K562 (cell line): ENCODE data around the gene GSTM1. TPM values are rescaled to one million over a fixed set of nuclear protein-coding genes. Genes with fewer than 3 reads are reported as not detected.

Experiments
- ASH1L ChIP-seq: fragments of 450-650 bp; IDR thresholded peaks from 2 replicates; pipeline ENCODE4 v1.6.1; 2018; ENCODE audit warnings: borderline replicate concordance, mild to moderate bottlenecking, low read depth; ENCODE audit not compliant: partially characterized antibody
- DPF2 ChIP-seq: fragments of 450-650 bp; IDR thresholded peaks from 2 replicates; pipeline ENCODE4 v1.6.1; 2016
- E2F5 ChIP-seq: sonication (generic); formaldehyde crosslinking; IDR thresholded peaks from 2 replicates; pipeline ENCODE4 v1.8.0; 2022; ENCODE audit warnings: mild to moderate bottlenecking, missing genetic modification reagents
- EGR1 ChIP-seq: fragments of 450-650 bp; conservative IDR thresholded peaks from 2 replicates; pipeline ENCODE4 v1.6.1; 2017; ENCODE audit warnings: mild to moderate bottlenecking
- MTF1 ChIP-seq: fragments of 250-450 bp; sonication (Bioruptor Pico); IDR thresholded peaks from 2 replicates; pipeline ENCODE4 v1.9.0; 2021; ENCODE audit warnings: moderate library complexity, mild to moderate bottlenecking, inconsistent platforms, borderline replicate concordance
- NCOA4 ChIP-seq: fragments of 450-650 bp; IDR thresholded peaks from 2 replicates; pipeline ENCODE4 v1.6.1; 2018; ENCODE audit warnings: mild to moderate bottlenecking; ENCODE audit not compliant: partially characterized antibody
- SIN3A ChIP-seq, 2 experiments: fragments of 150-350 bp in 1 of 2; IDR thresholded peaks; 2 replicates each; pipeline ENCODE4 v1.6.1; 2011 to 2016; ENCODE audit warnings: borderline replicate concordance in 2 of 2, low read depth in 2 of 2, low read length in 2 of 2, mild to moderate bottlenecking in 2 of 2, moderate library complexity in 2 of 2; ENCODE audit not compliant: control insufficient read depth in 1 of 2
- SMAD1 ChIP-seq: fragments of 150-350 bp; IDR thresholded peaks from 2 replicates; pipeline ENCODE4 v1.6.1; 2014; ENCODE audit warnings: low read length, low read depth; ENCODE audit not compliant: partially characterized antibody
- TEAD2 ChIP-seq: fragments of 450-650 bp; IDR thresholded peaks from 2 replicates; pipeline ENCODE4 v1.6.1; 2016; ENCODE audit warnings: missing genetic modification characterization, control low read depth, missing compliant biosample characterization
- YBX1 ChIP-seq: fragments of 450-650 bp; IDR thresholded peaks from 2 replicates; pipeline ENCODE4 v1.7.1; 2016; ENCODE audit warnings: mild to moderate bottlenecking
- ZNF224 ChIP-seq: sonication (generic); formaldehyde crosslinking; IDR thresholded peaks from 2 replicates; pipeline ENCODE4 v1.8.0; 2022; ENCODE audit warnings: mild to moderate bottlenecking, missing genetic modification reagents
- ZNF347 ChIP-seq: fragments of 450-650 bp; formaldehyde crosslinking; IDR thresholded peaks from 2 replicates; pipeline ENCODE4 v1.4.0; 2020; ENCODE audit warnings: low read depth, mild to moderate bottlenecking, moderate library complexity
- ZNF785 ChIP-seq: fragments of 250-450 bp; sonication (Bioruptor Pico); IDR thresholded peaks from 2 replicates; pipeline ENCODE4 v1.4.0; 2020; ENCODE audit warnings: mild to moderate bottlenecking
- ZZZ3 ChIP-seq: fragments of 450-650 bp; IDR thresholded peaks from 2 replicates; pipeline ENCODE4 v1.6.1; 2016; ENCODE audit warnings: antibody characterized with exemption, mild to moderate bottlenecking, moderate library complexity
- polyA plus RNA-seq, 8 experiments: library from polyadenylated mRNA; depleted of rRNA in 4 of 8; stranded (reverse) in 5 of 8; unstranded in 3 of 8; fragments of >200 nt; fragmentation: Nextera tagmentation in 2 of 8; fragmentation: Illumina TruSeq in 1 of 8; extraction: Ambion mirVana in 2 of 8; extraction: Trizol in 1 of 8; gene quantifications; 2 replicates each; pipeline versions ENCODE4 v1.2.1 to v1.2.3, GENCODE V29; 2011 to 2014; ENCODE audit warnings: inconsistent platforms in 1 of 8, missing spikeins in 1 of 8
- total RNA-seq, 7 experiments: library from RNA; depleted of rRNA in 6 of 7; stranded (reverse); fragments of >200 nt in 6 of 7; fragmentation: Illumina TruSeq in 2 of 7; extraction: Trizol in 2 of 7; gene quantifications; 2 replicates each; pipeline versions ENCODE4 v1.2.1 to v1.2.3, GENCODE V29; 2011 to 2021; ENCODE audit warnings: low replicate concordance in 1 of 7
- TF ChIP-seq, protein P1 (sequence below): fragments of 450-650 bp; IDR thresholded peaks from 2 replicates; pipeline ENCODE4 v1.6.1; 2016; ENCODE audit warnings: mild to moderate bottlenecking, moderate library complexity
- TF ChIP-seq, protein P2 (sequence below): fragments of 450-650 bp; formaldehyde crosslinking; conservative IDR thresholded peaks from 2 replicates; pipeline ENCODE4 v1.4.0; 2022; ENCODE audit warnings: mild to moderate bottlenecking, missing genetic modification characterization

The GSTM1 gene
- total and polyA plus RNA-seq, 9 of the 15 experiments (the other 6 are each of a cell fraction or from before 2014, with no cell fraction given), result not detected

GRCh38 chr1:109719337-109719837 is 31.8 kb downstream of the GSTM1 start (continued):
- TF ChIP-seq, protein P1, sequence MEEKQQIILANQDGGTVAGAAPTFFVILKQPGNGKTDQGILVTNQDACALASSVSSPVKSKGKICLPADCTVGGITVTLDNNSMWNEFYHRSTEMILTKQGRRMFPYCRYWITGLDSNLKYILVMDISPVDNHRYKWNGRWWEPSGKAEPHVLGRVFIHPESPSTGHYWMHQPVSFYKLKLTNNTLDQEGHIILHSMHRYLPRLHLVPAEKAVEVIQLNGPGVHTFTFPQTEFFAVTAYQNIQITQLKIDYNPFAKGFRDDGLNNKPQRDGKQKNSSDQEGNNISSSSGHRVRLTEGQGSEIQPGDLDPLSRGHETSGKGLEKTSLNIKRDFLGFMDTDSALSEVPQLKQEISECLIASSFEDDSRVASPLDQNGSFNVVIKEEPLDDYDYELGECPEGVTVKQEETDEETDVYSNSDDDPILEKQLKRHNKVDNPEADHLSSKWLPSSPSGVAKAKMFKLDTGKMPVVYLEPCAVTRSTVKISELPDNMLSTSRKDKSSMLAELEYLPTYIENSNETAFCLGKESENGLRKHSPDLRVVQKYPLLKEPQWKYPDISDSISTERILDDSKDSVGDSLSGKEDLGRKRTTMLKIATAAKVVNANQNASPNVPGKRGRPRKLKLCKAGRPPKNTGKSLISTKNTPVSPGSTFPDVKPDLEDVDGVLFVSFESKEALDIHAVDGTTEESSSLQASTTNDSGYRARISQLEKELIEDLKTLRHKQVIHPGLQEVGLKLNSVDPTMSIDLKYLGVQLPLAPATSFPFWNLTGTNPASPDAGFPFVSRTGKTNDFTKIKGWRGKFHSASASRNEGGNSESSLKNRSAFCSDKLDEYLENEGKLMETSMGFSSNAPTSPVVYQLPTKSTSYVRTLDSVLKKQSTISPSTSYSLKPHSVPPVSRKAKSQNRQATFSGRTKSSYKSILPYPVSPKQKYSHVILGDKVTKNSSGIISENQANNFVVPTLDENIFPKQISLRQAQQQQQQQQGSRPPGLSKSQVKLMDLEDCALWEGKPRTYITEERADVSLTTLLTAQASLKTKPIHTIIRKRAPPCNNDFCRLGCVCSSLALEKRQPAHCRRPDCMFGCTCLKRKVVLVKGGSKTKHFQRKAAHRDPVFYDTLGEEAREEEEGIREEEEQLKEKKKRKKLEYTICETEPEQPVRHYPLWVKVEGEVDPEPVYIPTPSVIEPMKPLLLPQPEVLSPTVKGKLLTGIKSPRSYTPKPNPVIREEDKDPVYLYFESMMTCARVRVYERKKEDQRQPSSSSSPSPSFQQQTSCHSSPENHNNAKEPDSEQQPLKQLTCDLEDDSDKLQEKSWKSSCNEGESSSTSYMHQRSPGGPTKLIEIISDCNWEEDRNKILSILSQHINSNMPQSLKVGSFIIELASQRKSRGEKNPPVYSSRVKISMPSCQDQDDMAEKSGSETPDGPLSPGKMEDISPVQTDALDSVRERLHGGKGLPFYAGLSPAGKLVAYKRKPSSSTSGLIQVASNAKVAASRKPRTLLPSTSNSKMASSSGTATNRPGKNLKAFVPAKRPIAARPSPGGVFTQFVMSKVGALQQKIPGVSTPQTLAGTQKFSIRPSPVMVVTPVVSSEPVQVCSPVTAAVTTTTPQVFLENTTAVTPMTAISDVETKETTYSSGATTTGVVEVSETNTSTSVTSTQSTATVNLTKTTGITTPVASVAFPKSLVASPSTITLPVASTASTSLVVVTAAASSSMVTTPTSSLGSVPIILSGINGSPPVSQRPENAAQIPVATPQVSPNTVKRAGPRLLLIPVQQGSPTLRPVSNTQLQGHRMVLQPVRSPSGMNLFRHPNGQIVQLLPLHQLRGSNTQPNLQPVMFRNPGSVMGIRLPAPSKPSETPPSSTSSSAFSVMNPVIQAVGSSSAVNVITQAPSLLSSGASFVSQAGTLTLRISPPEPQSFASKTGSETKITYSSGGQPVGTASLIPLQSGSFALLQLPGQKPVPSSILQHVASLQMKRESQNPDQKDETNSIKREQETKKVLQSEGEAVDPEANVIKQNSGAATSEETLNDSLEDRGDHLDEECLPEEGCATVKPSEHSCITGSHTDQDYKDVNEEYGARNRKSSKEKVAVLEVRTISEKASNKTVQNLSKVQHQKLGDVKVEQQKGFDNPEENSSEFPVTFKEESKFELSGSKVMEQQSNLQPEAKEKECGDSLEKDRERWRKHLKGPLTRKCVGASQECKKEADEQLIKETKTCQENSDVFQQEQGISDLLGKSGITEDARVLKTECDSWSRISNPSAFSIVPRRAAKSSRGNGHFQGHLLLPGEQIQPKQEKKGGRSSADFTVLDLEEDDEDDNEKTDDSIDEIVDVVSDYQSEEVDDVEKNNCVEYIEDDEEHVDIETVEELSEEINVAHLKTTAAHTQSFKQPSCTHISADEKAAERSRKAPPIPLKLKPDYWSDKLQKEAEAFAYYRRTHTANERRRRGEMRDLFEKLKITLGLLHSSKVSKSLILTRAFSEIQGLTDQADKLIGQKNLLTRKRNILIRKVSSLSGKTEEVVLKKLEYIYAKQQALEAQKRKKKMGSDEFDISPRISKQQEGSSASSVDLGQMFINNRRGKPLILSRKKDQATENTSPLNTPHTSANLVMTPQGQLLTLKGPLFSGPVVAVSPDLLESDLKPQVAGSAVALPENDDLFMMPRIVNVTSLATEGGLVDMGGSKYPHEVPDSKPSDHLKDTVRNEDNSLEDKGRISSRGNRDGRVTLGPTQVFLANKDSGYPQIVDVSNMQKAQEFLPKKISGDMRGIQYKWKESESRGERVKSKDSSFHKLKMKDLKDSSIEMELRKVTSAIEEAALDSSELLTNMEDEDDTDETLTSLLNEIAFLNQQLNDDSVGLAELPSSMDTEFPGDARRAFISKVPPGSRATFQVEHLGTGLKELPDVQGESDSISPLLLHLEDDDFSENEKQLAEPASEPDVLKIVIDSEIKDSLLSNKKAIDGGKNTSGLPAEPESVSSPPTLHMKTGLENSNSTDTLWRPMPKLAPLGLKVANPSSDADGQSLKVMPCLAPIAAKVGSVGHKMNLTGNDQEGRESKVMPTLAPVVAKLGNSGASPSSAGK, result peak; percentile 7; the same call in 1 of the 2 replicates
- TF ChIP-seq, protein P2, sequence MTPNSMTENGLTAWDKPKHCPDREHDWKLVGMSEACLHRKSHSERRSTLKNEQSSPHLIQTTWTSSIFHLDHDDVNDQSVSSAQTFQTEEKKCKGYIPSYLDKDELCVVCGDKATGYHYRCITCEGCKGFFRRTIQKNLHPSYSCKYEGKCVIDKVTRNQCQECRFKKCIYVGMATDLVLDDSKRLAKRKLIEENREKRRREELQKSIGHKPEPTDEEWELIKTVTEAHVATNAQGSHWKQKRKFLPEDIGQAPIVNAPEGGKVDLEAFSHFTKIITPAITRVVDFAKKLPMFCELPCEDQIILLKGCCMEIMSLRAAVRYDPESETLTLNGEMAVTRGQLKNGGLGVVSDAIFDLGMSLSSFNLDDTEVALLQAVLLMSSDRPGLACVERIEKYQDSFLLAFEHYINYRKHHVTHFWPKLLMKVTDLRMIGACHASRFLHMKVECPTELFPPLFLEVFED, result no peak
- no peak for TF ChIP-seq SMAD1
- TF ChIP-seq ZNF785, result no peak
- peak; percentile 95 for TF ChIP-seq DPF2
- TF ChIP-seq ZNF347, result no peak
- no peak for TF ChIP-seq E2F5
- TF ChIP-seq ZNF224 (CRISPR knock-in tag), result no peak
- no peak for TF ChIP-seq SIN3A (IDR thresholded peaks at IDR 0.05; ENCODE audit: borderline replicate concordance in 2 of 2, control insufficient read depth in 1 of 2, low read depth in 2 of 2, low read length in 2 of 2)
- no peak for TF ChIP-seq MTF1
- no peak for TF ChIP-seq EGR1
- no peak for TF ChIP-seq YBX1
- TF ChIP-seq NCOA4, result no peak
- TF ChIP-seq TEAD2 (tag), result 0 out of 2 replicates have a peak, but pooled peaks have one; percentile 8
- TF ChIP-seq ZZZ3, result no peak
- TF ChIP-seq ASH1L, result no peak
